COLO668 (cell line): ENCODE measurements around the gene TEAD1.

Experiments
- DNase-seq: peaks from one replicate; lab custom pipeline; 2025; ENCODE audit not compliant: unreplicated experiment; lab: John Stamatoyannopoulos, UW

TEAD1 gene

DNA sequence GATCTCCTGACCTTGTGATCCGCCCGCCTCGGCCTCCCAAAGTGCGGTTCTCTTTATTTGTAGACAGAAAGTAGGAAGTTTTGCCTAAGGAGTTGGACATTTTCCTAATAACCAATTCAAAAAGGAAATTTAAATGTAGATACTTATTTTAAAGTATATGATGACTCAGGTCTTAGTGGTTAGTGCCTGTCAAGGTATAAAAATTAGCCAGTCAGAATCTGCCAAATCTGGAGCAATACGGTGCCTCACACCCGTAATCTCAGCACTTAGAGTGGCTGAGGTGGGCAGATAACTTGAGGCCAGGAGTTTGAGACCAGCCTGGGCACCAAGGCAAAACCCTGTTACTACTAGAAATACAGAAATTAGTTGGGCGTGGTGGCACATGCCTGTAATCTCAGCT, 248.2 kb downstream of the TEAD1 start:
- DNase-seq, result no peak

- no peak for DNase-seq
These were observed 248.8 kb downstream of the TEAD1 start for GRCh38 chr11:12922980-12923507.

DNA sequence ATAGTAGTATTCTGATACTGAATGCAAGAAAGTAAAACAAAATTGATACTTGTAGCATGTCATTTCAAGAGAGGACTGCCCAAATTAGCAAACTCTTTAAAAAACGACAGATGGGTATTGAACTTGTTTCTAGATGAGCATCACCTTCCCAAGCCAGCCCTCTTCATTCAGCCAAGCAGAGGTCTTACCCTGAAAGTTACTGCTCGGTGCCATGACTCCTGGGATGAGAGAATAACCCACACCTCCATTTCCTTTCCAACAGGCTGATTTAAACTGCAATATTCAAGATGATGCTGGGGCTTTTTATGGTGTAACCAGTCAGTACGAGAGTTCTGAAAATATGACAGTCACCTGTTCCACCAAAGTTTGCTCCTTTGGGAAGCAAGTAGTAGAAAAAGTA, 250.4 kb downstream of the TEAD1 start:
- no peak for DNase-seq

- no peak for DNase-seq
These were observed 251.3 kb downstream of the TEAD1 start for GRCh38 chr11:12925520-12925919.

DNA sequence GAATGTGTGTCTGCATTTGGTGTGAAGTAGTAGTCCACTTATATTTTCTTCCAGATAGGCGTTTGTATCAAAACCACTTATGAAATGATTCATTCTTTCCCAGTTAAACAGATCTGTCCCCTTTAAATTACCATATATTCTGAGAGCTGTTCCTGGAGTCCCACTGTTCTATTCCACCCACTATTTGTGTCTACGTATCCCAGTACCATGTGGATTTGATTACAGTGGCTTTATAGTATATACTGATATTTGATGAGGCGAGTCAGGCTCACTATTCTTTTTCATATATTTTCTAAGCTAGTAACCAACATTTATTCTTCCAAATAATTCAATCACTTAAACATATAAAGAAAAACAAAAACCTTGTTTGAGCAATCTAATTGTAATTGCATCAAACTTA, 253.0 kb downstream of the TEAD1 start:
- DNase-seq, result no peak

DNA sequence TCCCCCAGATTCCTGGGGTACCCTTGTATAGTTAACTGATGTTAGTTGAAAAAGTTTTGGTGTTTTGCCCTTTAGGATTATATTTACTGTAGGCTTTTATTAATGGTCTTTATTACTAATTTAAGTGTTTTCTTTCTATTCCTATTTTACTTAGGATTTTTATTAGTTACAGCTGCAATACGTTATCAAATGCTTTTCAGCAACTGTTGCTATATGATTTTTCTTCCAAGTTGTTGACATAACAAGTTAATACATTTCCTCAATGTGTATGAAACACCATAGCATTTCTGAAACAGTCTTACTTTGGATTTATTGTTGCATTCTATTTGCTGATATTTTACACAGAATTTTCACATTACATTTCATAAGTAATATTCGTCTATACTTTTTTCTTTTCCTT, 253.7 kb downstream of the TEAD1 start:
- DNase-seq, result no peak

DNA sequence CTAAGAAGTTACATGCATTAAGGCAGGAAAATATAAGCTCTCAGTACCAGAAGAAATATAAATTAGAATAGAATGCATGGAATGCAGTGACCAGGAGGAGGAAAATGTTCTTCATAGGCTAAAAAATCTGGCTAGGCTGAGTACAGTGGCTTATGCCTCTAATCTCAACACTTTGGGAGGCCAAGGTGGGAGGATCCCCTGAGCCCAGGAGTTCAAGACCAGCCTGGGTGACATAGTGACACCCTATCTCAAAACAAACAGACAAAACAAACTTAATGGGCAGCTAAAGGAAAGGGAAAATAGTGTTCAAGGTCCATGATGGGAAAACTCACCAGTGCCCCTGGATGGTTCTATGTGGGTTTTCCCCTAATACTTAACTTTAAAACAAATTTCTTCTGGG, 256.6 kb downstream of the TEAD1 start:
- no peak for DNase-seq

DNA sequence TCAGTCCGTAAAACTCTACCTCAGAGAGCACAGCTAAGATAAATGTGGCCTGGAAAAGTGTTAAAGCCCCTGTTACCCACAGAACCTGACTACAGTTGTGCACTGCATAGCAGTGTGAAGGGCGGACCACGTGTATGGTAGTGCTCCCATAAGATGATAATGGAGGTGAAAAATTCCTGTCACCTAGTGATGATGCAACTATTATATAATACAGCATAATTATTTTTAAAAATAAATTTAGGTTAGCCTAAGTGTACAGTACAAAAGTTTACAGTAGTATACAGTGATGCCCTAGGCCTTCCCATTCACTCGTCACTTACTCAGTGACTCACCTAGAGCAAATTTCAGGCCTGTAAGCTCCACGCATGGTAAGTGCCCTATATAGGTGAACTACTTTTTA, 258.3 kb downstream of the TEAD1 start:
- no peak for DNase-seq

DNA sequence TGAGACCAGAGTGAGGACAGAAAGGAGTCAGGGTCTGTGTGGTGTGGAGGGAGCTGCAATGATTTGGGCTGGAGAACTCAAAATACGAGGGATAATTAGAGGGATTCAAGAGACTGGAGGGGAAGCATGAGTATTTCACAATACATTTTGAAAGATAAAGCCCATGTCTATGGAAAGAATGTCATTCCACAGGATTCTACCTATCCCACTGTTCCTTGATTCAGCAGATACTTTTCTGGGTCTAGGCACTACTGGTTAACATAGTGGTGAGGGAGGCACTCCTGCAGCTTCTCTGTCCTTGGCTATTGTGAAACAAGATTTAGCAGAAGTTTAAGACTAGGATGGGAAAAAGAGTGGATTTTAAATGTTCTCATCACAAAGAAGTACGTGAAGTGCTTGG, 262.0 kb downstream of the TEAD1 start:
- DNase-seq, result no peak

- no peak for DNase-seq
These were observed 264.5 kb downstream of the TEAD1 start for GRCh38 chr11:12938590-12939247.

- DNase-seq, result no peak
These were observed 267.4 kb downstream of the TEAD1 start for GRCh38 chr11:12941671-12942070.

DNA sequence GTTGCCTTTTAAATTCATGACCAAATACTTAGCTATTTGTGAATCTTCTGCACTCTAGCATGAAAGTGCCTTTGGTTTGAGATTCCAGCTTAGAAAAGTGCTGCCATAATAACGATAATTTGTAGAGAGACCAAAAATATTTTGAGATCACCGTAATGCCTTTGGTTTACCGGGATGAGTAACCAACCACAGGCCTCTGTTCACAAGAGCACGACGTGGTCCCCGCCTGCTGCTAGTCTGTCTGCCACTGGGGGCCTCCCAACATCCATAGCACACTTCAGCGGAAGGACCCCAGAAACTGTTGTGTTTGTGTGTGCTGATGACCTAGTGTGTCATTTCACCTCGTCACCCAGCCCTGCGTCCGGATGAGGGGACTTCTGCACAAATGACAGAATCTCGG, 267.9 kb downstream of the TEAD1 start:
- DNase-seq, result no peak

DNA sequence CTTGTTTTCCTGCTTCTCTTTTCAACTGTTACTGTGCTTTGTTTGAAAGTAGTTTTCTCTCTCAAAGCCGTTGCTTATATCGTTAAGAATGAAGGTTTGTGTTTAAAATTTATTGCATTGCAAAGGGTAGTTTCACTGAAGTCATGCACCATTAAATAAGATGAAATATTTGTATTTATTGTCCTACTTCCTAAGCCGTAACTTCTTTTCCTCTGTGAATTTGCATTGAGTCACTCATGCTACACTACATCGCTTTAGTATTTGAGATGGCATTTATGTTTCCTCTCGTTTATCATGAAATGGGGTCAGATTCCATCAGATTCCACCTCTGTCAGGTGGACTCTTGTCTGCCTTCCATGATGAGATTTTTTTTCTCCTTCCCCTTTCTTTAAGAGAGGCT, 269.1 kb downstream of the TEAD1 start:
- no peak for DNase-seq

GRCh38 chr11:12944889-12945288, 270.7 kb downstream of the TEAD1 start:
- DNase-seq, result no peak

GRCh38 chr11:12949453-12949852, 275.2 kb downstream of the TEAD1 start:
- DNase-seq, result no peak

GRCh38 chr11:12950670-12951069, 276.4 kb downstream of the TEAD1 start:
- DNase-seq, result no peak

- DNase-seq, result no peak
These were observed 277.2 kb downstream of the TEAD1 start for GRCh38 chr11:12951376-12951775.

GRCh38 chr11:12952094-12952493, 277.9 kb downstream of the TEAD1 start:
- no peak for DNase-seq

GRCh38 chr11:12958986-12959385, 284.8 kb downstream of the TEAD1 start:
- no peak for DNase-seq

GRCh38 chr11:12961615-12962014, 287.4 kb downstream of the TEAD1 start:
- no peak for DNase-seq

DNA sequence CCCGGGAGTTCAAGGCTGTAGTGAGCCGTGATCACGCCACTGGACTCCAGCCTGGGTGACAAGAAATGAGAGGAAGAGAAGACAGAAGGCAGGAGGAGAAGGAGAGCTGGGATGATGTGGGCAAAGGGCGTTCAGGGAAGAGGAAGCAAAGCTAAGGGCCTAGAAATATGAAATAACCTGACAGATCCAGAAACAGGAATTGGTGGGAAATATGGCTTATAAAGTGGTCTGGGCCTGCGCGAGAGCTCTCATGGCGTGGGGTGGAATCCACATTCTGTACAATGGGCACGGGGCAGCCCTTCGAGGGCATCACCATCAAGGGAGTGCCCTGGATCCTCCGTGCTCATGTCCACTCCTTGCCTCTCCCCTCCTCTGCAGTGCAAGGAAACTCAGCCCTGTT, 288.1 kb downstream of the TEAD1 start:
- no peak for DNase-seq

- DNase-seq, result no peak
These were observed 288.8 kb downstream of the TEAD1 start for GRCh38 chr11:12963051-12963450.

DNA sequence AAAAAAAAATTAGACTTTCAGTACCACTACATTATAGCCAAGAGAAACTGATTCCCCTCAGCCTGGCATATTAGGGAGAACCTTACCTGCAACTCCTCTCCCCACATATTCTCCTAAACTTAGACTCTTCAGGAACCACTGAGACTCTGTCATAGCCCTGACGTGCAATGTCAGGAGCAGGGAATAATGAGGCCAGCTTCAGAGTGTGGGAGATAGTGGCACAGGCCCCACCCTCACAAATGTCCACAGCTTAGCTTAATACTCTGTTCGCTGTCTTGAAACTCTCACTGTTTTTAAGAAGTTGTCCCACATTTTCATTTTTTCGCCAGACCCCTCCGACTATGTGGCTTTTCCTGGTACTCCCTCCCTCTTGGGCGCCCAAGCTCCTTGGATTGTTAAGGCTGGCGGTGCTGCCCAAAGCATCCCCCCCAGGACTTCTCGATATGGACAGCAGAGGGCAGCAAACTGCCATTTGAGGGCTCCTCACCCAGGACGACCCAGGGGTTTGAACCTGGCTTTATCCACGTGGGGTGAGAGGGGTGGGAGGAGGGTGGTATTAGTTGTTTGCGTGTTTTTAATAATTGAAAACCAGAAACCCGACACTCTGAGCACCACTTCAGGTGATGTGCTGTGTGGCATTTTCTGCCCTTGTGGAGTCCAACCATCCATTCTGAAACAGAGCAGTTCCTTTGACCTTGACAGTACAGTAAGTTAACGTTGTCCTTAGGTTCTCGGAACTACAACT, 289.7 kb downstream of the TEAD1 start:
- peak; percentile 75 for DNase-seq
